ENCODE data around the gene MYOZ1. TPM values are rescaled to one million over a fixed set of nuclear protein-coding genes. Genes with fewer than 3 reads are reported as not detected.

Gene MYOZ1
- total and polyA plus RNA-seq, 7 donors: 318 to 1,915 (median 1,124) TPM

GRCh38 chr10:73593110-73593509, 48.2 kb downstream of the MYOZ1 start:
- no peaks in the 10 kb centered on the region for H3K27me3 ChIP-seq (ENCODE audit: insufficient read depth in 3 of 3, low read length in 2 of 3)
- no peak overlapping the region for H3K27ac ChIP-seq
- no peaks in the 10 kb centered on the region for H3K9me3 ChIP-seq
- H3K4me1 ChIP-seq: peaks cover 27% of the 10 kb centered on the region
- TF ChIP-seq CTCF (IDR thresholded peaks at IDR 0.05): no peak
- WGBS, 3 donors: 99 to 100% (median 100%) methylated on average over 4 of the region's 4 CpGs
- no peak overlapping the region for H3K4me3 ChIP-seq
- ATAC-seq (no peak), DNase-seq (no peak)
- intact Hi-C loops (cut with DNase I): loop anchor here in 1 of 2 donors (5.0 kb wide), 1 partner anchor 34 kb away; no protein-coding TSS in a partner anchor
- no peaks in the 10 kb centered on the region for H3K36me3 ChIP-seq (ENCODE audit: insufficient read depth in 1 of 2, low read depth in 1 of 2)

GRCh38 chr10:73591935-73592699, 49.2 kb downstream of the MYOZ1 start:
- H3K4me3 ChIP-seq: peak overlapping the region; percentile 11
- no peaks in the 10 kb centered on the region for H3K36me3 ChIP-seq (ENCODE audit: insufficient read depth in 1 of 2, low read depth in 1 of 2)
- intact Hi-C loops (cut with DNase I): loop anchor here in 1 of 2 donors (5.0 kb wide), 1 partner anchor 35 kb away; no protein-coding TSS in a partner anchor
- ATAC-seq: peak; percentile 67 to 87 (median 82)
- no peak for TF ChIP-seq CTCF (IDR thresholded peaks at IDR 0.05)
- H3K9me3 ChIP-seq: no peaks in the 10 kb centered on the region
- 32 to 35% (median 32%) methylated on average over 3 of the region's 3 CpGs for WGBS, 3 donors
- H3K4me1 ChIP-seq: peaks cover 31% of the 10 kb centered on the region
- DNase-seq: no peak
- no peaks in the 10 kb centered on the region for H3K27me3 ChIP-seq (ENCODE audit: insufficient read depth in 3 of 3, low read length in 2 of 3)
- H3K27ac ChIP-seq: peak overlapping the region; percentile 56

- 30 to 43% (median 37%) methylated on average over 6 of the region's 6 CpGs for WGBS, 3 donors
Measured at GRCh38 chr10:73590881-73591799, 50.1 kb downstream of the MYOZ1 start, which contains the start of gene USP54. Gene USP54, minus strand, starts transcription at chr10:73591342. Its CDS starts 15,684 bp downstream, at chr10:73575658.

More at GRCh38 chr10:73590881-73591799, 50.1 kb downstream of the MYOZ1 start, which contains the start of gene USP54:
- no peak for TF ChIP-seq CTCF (IDR thresholded peaks at IDR 0.05)
- Histone ChIP-seq H3K36me3 (ENCODE audit: insufficient read depth in 1 of 2, low read depth in 1 of 2) (no peaks in the 10 kb centered on the region), H3K4me3 (peak within 1 kb of the TSS; percentile 11), H3K27me3 (ENCODE audit: insufficient read depth in 3 of 3, low read length in 2 of 3) (no peaks in the 10 kb centered on the region), H3K27ac (peak within 1 kb of the TSS; percentile 56), H3K4me1 (peaks cover 41% of the 10 kb centered on the region), H3K9me3 (no peaks in the 10 kb centered on the region)
- DNase-seq (no peak), ATAC-seq (peak in 3 of 4 donors; percentile 34 to 52 (median 41))
- intact Hi-C loops (cut with DNase I): loop anchor here in 1 of 2 donors (5.0 kb wide), 1 partner anchor 36 kb away; no protein-coding TSS in a partner anchor
